HG03039 (cell line): Measurements from ENCODE around the gene ZBTB20.

ENCODE experiments used
- ATAC-seq: cut with Tn5 transposase; IDR thresholded peaks from one replicate; pipeline ENCODE4 v1.9.1; 2021; ENCODE audit warnings: mild to moderate bottlenecking, moderate library complexity; ENCODE audit not compliant: unreplicated experiment

The ZBTB20 gene

DNA sequence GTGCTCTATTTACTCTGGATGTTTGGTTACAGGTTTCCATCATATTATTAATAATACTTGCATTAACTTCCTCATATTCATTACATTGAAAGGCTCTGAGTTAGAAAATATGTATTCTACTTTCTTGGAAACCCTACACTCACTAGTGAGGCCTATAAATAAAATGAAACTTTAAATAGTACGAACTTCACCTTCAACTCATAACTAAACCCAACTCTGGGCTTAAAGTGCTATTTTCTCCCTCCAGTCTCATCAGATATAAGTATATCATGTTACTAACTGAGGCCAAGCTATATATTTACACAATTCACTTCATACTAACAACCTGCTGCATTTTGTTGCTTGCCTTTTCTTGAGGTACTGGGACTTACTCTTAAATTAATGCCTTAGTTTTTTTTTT is 546.5 kb downstream of the ZBTB20 start:
- ATAC-seq: no peak

DNA sequence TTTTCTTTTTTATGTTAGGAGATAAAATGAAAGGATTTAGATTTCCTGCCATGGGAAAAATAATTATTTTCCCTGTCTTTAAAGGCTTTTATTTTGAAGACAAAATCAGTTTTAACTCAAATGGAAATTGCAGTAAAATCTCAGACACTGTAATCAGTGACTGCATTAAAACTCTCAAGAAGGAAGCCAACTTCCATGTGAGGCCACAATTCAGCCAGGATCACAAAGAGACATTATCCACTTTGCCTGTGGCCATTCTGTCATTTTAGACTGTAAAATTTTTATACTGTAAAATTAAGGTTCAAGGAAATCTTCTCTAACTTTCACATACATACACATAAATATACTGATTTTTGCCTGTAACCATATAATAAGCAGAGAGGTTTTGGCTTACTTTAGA is 549.2 kb downstream of the ZBTB20 start:
- no peak for ATAC-seq

DNA sequence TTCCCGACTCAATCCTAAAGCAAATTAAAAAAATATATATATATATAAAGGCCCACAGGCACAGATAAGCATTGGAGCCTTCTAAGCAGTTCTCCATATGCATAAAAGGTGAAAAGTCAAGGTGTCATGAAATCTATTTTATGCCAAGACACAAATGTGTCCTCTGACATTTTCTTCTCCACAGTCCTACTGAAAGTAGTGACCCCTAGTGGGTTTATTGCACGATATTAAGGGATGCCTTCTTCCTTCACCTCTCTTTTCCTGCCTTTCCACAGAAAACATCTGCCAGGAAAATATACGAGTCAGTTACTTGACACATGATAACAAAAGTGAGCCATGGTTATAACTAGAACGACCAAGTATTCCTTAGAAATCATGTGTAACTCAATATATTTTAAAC is 550.1 kb downstream of the ZBTB20 start:
- ATAC-seq: no peak

DNA sequence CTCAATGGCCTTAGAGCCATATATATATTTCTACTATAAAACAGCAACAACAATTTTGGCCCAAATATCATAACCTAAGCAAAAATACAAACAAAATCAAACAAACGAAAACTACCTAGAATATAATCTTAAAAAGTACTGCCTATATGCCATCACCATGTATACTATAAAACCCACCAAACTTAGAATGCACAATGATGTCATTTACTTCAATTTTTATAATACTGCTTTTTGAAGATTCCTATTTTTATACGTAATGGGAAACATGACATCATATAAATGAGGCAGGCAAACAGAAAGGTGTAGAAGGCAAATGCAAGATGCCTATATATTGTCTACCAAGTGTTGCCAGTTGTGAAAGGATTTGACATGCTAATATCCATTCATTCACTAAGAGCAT is 550.9 kb downstream of the ZBTB20 start:
- no peak for ATAC-seq

DNA sequence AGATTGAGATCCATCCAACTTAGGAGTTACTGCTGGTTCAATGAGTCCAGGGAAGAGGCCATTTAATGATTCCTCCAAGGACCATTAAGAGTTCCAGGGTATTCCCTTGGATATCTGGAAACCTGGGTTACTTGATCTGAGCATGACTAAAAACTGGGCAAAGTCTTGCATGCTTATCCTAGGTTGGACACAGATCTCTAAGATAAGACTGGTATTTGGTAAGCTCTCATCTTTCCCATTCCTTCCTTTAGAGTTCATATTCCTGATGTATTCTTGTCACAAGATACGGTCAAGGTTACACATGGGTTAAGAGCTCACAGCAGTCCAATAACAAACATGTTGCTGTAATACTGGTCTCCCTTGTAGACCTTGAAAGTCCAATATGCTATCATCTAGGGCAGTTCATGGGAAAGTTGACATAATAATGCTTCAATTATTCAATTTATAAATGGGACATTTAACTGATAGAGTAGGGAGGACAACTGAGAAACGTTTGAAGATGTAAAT is 551.5 kb downstream of the ZBTB20 start:
- no peak for ATAC-seq

DNA sequence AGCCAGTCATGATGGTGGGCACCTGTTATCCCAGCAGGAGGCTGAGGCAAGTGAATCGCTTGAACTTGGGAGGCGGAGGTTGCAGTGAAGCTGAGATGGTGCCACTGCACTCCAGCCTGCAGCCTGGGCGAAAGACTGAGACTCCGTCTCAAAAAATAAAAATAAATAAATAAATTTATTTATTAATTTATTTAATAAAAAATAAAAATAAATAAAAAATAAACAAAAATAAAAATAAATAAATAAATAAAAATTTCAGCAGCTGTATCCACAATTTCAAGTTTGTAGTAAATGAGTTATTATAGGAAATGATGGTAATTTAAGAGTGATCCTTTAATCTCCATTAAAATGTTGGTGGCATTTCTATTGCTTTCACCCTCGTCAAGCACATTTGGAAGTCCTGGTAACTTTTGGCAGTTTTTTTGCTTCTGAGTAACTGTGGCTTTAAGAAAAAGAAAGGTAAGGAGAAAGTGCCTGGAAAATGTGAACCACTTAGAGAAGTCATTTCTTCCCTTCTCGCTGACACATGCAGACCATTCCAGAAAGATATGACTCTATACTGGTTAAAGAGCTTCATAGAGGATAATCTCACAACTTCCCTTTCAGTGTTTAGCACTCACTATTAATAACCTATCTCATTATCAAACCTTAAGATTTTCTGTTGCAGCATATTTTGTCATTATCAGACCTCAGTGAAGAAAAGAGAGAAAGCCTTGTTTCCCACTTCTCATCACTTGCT is 556.6 kb downstream of the ZBTB20 start:
- ATAC-seq: no peak

DNA sequence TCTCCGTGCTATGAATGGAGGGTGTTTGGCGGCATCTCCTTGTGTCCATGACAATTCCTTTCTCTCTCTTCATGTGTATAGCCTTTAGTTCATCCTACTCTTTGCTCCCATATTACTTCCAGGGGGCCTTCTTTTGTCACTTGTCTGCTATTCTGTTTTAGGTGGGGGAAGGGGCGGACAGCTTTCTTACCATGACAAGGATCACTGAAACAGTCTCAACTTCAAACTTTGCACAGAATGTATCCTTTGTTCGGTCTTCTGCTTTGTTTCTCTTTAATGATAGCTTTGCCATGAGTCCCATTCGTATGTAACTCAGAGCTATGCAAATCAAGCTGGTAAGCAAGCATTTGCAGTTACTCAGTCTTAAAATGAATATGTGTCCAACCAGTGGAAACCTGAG is 559.1 kb downstream of the ZBTB20 start:
- ATAC-seq: no peak

DNA sequence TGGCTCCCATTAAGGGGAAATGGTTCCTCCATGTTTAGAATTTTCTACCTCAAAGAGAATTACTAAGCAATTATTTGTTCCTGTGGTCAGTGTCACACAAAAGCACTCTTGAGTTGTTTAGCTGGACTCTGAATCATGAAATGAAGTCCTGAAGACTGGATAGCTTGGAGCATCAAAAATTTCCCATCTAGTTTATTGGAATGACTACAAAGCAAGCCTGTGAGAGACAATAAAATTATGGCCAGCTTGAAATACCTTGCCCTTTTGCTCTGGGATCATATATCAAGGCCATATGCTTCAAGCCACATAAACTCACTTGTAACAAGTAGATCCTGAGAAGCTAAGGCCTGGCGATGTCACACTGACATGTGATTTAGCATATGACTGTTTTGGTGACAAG is 561.0 kb downstream of the ZBTB20 start:
- ATAC-seq: no peak

DNA sequence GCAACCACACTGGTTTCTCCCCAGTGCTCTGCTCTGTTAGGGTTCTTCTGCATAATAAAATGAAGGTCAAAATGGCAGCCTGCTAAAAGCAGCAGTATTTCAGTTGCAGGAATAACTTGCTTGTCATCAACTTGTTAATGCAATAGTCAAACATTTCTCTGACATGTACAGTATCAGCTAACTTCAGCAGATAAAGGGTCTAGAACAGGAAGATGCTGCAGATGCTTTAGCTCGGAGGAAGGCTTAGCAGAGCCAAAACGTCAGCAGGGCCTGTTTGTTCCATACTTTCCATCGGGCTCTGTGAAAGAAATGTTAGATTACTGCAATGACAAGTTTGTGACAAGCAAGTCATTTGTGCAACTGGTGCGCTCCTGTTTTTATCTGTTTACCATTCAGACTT is 561.4 kb downstream of the ZBTB20 start:
- ATAC-seq: no peak

DNA sequence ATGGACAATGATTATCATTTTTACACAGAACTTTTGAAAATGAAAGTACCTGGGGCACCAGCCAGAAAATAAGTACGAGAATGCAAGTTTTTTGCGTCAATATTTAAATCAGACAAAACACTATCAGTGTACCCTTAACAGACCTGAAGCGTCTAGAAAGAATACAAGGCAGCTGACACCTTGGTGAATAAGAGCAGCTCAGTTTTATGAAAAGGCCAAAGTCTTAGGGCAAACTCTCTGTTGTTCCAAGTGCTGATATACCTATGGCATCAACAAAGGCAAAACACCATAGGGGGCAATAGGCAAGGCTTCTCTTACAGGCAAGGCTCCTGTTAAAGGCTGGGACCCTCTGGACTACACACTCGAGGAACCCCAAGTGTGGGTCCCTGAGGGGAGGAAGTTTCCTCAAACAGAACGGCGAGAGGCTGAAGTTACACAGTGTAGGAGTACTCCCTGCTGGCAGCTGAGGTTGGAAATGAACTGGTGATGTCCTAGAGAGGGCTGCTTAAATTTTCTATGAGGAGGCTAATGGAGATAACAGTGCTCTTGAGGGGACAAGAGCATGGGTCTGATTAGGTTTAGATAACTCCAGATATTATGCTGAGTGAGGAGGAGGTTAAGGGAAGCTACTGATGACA is 562.2 kb downstream of the ZBTB20 start:
- ATAC-seq: no peak

DNA sequence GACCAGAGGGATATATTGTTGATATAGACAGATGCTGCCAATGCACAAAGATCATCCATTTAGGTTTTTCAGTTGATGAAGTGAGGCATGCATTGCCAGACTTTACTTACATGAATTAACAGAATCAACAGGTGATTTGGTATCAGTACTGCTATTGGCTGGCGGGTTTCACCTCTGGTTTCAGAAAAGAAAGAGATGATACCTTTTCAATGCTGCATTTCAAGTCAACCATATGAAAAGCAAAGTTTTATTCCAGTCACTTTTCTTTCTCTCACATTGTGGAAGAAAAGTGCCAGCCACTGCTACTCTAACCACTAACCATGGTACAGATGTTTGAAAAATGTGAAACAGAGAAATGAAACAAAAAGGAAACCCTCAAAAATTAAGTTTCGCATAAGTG is 564.2 kb downstream of the ZBTB20 start:
- peak; percentile 88 for ATAC-seq

DNA sequence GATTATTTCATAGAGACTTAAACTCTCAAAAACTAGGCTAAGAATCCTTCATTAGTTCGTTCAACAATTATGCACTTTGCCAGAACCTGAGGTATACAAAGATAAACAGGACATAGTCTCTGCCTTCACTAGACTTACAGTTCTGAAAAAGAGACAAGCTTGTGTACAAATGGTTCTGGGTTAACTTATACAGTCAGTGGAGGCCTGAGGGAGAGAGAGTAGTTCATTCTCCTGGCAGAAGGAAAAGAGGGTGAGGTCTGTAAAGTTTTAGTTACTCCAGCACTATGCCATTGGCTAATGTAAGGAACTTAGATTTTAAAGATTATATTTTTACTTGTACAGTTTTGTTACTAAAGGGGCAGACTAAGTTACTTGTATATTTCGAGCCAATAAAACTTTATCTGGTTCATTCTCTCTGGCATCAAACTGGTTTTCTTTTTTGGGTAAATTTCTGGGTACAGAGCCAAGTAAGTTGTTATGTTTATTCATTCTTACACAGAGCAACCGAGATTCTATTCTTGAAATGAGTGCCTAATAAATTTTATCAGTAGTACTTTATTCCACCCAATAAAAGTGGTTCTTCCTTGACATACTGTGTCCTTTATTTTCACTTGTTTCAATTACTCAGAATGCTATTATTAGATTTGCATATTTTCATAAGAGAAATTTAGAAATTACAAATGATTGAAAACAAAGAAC is 574.6 kb downstream of the ZBTB20 start:
- no peak for ATAC-seq

DNA sequence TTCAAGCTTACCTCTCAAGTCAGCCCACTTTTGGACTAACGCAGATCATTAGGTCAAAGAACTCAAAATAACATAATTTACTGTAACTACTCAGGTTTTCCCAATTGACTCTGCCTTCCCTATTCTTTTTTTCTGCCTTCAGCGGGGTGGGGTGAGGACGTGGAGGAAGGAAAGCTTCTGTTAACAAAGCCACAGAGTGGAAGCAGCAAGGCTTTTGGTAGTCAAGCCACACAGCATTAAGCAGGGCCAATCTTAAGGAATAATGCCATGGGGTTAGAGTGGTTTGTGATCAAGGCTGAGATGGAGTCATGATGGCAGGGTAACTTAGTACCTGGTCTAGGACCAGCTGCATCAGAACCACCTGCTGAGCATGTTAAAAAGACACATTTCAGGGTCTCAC is 575.7 kb downstream of the ZBTB20 start:
- ATAC-seq: no peak

DNA sequence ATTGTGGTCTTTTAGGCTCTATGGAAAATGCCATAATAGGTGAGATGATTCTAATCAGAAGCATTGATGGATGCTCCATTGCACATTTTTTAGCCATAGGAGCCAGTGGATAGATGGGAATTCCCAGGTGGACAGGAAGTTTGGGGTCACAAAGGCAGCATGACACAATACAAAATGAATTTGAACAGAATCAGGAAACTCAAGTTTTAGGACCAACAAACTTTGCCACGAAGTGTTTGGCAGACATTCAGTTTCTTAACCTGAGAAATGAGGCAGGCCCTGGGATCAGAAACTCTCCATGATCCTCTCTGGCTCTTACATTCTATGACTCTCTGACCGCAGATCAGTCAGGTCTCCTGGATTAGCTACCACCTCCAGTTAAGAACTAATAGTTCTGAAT is 577.9 kb downstream of the ZBTB20 start:
- ATAC-seq: no peak

DNA sequence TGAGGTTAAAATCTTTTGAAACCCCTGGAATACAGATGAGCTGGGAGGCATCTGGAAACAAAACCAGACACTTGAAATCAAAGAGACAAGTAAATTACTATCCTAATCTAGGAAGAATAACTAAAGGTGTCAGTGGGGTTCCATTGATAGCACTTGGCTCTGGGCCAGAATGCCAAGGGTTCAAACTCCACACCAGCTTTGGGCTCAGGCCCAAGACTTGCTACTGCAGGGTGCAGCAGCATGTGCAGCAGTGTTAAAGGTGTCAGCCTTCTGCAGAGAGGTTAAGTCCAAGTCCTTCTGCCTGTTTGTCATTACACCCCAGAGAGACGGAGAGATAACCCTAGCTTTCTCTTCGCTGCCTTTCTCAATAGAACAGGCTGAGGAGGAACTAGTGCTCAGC is 579.3 kb downstream of the ZBTB20 start:
- ATAC-seq: no peak

DNA sequence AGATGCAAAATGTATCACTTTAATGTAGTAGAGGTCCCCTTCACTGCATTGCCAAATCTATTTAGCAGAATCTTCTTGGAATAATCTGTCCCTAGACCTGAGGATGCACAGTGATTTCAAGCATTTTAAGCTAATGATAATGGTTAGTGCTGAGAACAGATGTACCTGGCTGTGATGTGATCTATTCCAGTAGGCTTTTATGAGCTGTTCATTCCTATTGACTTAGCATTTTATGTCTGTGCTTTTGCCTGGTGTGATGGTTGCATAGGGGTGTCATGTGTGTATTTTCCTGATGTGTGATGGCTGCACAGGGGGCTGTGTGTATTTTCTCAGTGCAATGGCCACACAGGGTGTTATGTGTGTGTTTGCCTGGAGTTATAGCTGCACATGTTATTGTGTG is 580.3 kb downstream of the ZBTB20 start:
- no peak for ATAC-seq

DNA sequence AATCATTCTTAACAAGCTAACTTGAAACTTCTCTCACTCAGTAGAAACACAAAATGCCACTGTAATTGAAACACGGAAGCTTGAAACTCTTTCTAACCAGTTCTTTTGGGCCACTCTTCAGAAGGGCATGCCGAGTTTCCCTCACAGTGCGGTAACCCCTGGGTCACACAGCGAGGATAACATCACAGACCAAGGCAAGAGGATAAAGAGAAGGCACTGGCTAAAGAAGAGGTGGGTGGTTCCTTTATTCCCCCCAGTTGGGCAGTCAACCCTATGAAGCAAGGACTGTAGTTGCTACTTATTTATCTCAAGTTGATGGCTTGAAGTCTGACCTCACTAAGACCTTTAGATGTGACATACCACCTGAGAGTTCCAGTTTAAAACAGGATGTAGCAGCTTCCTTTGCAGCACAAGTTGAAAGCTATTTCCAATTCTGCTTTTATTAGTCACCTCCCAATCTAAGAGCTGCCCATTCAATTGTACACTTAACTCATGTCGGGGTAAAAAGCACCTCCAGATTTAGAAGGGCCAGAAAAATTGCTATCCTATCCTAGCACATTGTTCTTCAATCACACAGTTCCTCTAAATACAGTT is 580.8 kb downstream of the ZBTB20 start:
- ATAC-seq: no peak

DNA sequence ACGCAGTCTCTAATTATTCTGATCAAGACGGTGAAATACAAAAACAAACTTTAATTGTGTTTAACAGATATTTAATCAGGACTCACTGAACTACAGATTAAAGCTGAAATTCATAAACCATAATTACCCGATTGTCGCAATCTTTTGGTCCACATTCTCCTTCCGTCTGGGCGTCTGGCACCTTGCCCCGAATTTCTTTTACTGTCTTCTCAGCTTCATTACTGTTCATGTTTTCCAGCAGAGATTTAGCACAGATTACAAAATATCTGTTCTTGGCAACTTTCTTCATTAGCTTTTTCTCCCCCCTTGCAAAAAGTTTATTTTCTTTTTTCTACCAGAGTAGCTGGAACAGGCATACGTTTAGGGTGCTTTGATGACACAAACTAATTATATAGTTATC is 581.9 kb downstream of the ZBTB20 start:
- ATAC-seq: no peak

DNA sequence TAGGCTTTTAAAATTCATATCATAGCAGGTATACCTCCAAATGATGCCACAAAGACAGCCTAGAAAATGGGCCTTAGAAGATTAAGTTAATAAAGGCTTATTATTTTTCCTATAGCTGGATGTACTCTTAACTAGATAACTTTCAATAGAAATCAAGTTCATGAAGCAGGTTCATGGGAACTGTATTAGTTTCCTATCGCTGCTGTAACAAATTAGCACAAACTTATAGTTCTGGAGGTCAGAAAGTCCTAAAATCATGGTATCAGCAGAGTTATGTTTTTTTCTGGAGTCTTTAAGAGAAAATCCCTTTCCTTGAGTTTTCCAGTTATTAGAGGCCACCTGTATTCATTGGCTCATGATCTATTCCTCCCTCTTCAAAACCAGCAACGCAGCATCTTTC is 583.4 kb downstream of the ZBTB20 start:
- no peak for ATAC-seq

DNA sequence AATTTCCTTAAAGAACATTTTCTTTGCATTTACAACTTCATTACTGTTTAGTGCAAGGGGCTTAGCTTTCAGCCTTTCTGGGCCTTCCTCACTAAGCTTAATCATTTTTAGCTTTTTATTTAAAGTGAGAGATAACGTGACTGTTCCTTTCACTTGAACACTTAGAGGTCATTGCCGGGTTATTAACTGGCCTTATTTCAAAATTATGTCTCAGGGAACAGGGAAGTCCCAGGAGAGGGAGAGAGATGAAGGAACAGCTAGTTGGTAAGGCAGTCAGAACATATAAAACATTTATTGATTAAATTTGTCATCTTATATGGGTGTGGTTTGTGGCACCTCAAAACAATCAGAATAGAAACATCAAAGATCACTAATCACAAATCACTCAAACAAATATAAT is 584.5 kb downstream of the ZBTB20 start:
- ATAC-seq: no peak

DNA sequence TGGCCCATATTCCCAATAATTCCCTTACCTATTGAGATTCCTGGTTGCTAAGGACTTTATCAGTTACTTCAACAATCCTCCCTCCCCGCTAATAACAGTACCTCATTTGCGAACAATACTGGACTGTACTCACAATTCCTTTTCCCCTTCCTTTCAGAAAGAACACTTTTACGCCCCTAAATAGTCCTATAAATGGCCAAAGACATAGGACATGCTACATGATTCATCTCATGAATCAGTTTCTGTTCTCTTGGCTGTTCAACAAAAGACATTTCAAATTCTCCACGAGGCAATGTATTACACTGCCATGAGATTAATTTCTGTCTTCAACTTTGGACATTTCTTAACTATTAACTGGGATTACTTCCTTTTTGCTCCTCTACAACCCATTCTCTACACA is 588.8 kb downstream of the ZBTB20 start:
- no peak for ATAC-seq

DNA sequence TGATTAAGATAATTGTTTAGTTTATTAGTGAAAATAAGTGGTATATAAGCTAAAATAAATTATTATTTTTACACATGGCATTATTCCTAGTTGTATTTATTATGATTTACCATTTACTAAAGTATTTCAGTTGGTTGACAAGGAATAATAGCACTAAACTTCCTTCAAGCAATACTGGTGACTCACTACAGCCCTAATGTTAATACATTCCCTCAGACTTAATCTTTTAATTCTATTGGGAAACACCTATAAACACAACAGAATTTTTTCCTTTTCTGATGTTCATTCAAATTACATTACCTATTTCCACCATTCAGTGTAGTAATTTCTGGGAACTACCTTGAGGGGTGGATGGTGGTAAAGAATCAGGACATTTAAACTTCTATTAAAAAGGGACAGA is 589.3 kb downstream of the ZBTB20 start:
- no peak for ATAC-seq
